Measurements from ENCODE around the gene HNRNPF. TPM values are rescaled to one million over a fixed set of nuclear protein-coding genes. Genes with fewer than 3 reads are reported as not detected.

Gene HNRNPF
- total RNA-seq, 1 experiment from 2014 or later, result 358 TPM

DNA sequence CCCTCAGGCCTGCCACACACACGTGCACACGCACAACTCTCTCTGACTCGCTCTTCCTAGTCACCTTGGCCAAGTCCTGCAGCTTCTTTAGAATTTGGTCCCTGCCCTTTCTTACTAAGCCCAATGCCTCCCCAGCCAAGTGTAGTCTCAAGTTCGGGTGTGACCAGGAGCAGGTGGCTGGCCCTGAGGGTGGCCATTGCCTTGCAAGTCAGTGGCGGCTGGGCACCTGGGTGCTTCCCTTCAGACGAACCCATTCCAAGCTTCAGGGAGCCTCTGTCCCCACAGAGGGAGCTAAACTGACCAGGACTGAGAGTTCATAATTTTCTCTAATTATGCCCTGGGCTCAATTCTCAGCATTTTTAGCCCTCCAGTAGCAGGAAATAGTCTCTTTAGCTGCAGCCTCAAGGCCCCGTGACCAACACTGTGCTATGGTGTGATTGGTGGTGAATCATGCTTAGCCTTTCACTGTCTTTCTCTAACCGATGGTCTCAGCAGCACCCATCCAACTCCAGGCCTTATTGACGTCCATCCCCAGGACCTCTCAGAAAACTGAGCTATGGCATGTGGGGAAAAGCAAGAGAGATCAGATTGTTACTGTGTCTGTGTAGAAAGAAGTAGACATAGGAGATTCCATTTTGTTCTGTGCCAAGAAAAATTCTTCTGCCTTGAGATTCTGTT is 72.2 kb downstream of the HNRNPF start:
- ATAC-seq (peak; percentile 17), DNase-seq (ENCODE audit: low spot score) (no peak)
- Mint-ChIP-seq H3K27me3 (ENCODE audit: low read depth) (peaks cover 7% of the 10 kb centered on the region), H3K27ac (peak overlapping the region; percentile 93), H3K4me1 (peaks cover 34% of the 10 kb centered on the region), H3K9me3 (no peaks in the 10 kb centered on the region), H3K36me3 (no peaks in the 10 kb centered on the region), H3K4me3 (no peak overlapping the region)
- POLR2A ChIA-PET, result no interaction called here
- CTCF ChIA-PET, result interaction anchor here (1.0 kb wide), 1 partner anchor 133 kb away, joined by 3 read pairs; no protein-coding TSS in a partner anchor
- TF ChIP-seq ZNF138 (CRISPR knock-in tag; conservative IDR thresholded peaks at IDR 0.05) (no peak), ZNF396 (CRISPR knock-in tag; IDR thresholded peaks at IDR 0.05; ENCODE audit: borderline replicate concordance) (no peak), OVOL2 (CRISPR knock-in tag; IDR thresholded peaks at IDR 0.05; ENCODE audit: borderline replicate concordance) (no peak), ZNF423 (CRISPR knock-in tag; IDR thresholded peaks at IDR 0.05) (no peak), ELF4 (CRISPR knock-in tag; IDR thresholded peaks at IDR 0.05; ENCODE audit: low read depth) (no peak), RORB (CRISPR knock-in tag; IDR thresholded peaks at IDR 0.05) (no peak), NFE2L1 (CRISPR knock-in tag; IDR thresholded peaks at IDR 0.05) (no peak), ESRRA (CRISPR knock-in tag; IDR thresholded peaks at IDR 0.05; ENCODE audit: borderline replicate concordance) (no peak), SP1 (CRISPR knock-in tag; conservative IDR thresholded peaks at IDR 0.05) (no peak), ZBTB21 (CRISPR knock-in tag; IDR thresholded peaks at IDR 0.05; ENCODE audit: borderline replicate concordance) (no peak), ZMAT4 (CRISPR knock-in tag; IDR thresholded peaks at IDR 0.05) (no peak)
- TF ChIP-seq, protein P1, sequence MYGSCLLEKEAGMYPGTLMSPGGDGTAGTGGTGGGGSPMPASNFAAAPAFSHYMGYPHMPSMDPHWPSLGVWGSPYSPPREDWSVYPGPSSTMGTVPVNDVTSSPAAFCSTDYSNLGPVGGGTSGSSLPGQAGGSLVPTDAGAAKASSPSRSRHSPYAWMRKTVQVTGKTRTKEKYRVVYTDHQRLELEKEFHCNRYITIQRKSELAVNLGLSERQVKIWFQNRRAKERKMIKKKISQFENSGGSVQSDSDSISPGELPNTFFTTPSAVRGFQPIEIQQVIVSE (CRISPR knock-in tag; IDR thresholded peaks at IDR 0.05; ENCODE audit: borderline replicate concordance), result no peak
- TF ChIP-seq, protein P2, sequence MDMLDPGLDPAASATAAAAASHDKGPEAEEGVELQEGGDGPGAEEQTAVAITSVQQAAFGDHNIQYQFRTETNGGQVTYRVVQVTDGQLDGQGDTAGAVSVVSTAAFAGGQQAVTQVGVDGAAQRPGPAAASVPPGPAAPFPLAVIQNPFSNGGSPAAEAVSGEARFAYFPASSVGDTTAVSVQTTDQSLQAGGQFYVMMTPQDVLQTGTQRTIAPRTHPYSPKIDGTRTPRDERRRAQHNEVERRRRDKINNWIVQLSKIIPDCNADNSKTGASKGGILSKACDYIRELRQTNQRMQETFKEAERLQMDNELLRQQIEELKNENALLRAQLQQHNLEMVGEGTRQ (CRISPR knock-in tag; IDR thresholded peaks at IDR 0.05), result no peak
- TF ChIP-seq, protein P3, sequence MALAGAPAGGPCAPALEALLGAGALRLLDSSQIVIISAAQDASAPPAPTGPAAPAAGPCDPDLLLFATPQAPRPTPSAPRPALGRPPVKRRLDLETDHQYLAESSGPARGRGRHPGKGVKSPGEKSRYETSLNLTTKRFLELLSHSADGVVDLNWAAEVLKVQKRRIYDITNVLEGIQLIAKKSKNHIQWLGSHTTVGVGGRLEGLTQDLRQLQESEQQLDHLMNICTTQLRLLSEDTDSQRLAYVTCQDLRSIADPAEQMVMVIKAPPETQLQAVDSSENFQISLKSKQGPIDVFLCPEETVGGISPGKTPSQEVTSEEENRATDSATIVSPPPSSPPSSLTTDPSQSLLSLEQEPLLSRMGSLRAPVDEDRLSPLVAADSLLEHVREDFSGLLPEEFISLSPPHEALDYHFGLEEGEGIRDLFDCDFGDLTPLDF (CRISPR knock-in tag; IDR thresholded peaks at IDR 0.05), result no peak
- TF ChIP-seq, protein P4, sequence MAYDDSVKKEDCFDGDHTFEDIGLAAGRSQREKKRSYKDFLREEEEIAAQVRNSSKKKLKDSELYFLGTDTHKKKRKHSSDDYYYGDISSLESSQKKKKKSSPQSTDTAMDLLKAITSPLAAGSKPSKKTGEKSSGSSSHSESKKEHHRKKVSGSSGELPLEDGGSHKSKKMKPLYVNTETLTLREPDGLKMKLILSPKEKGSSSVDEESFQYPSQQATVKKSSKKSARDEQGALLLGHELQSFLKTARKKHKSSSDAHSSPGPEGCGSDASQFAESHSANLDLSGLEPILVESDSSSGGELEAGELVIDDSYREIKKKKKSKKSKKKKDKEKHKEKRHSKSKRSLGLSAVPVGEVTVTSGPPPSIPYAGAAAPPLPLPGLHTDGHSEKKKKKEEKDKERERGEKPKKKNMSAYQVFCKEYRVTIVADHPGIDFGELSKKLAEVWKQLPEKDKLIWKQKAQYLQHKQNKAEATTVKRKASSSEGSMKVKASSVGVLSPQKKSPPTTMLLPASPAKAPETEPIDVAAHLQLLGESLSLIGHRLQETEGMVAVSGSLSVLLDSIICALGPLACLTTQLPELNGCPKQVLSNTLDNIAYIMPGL (CRISPR knock-in tag; IDR thresholded peaks at IDR 0.05), result no peak

- peaks cover 7% of the 10 kb centered on the region for H3K27me3 Mint-ChIP-seq (ENCODE audit: low read depth)
- no peaks in the 10 kb centered on the region for H3K36me3 Mint-ChIP-seq
- no peak overlapping the region for H3K27ac Mint-ChIP-seq
- no peak for ATAC-seq
- POLR2A ChIA-PET, result no interaction called here
- DNase-seq (ENCODE audit: low spot score), result no peak
- H3K4me1 Mint-ChIP-seq, result peaks cover 34% of the 10 kb centered on the region
- no peak for TF ChIP-seq ZBTB21 (CRISPR knock-in tag; IDR thresholded peaks at IDR 0.05; ENCODE audit: borderline replicate concordance)
- TF ChIP-seq SMAD3 (CRISPR knock-in tag; IDR thresholded peaks at IDR 0.05; ENCODE audit: borderline replicate concordance), result no peak
- CTCF ChIA-PET, result no interaction called here
- no peak overlapping the region for H3K4me3 Mint-ChIP-seq
- H3K9me3 Mint-ChIP-seq, result no peaks in the 10 kb centered on the region
These were observed 72.9 kb downstream of the HNRNPF start for GRCh38 chr10:43336061-43336460.

Other genes starting within 250 kb of the HNRNPF start
- 20.8 to 21.4 TPM (median 21.0 TPM) in 3 replicates for gene RASGEF1A, start 142.1 kb downstream of the HNRNPF start, total RNA-seq (2021)
- not detected in 3 replicates for gene FXYD4, start 37.5 kb downstream of the HNRNPF start, total RNA-seq (2021)
- gene ZNF487, start 27.9 kb upstream of the HNRNPF start, total RNA-seq (2021), result 1.2 to 2.3 TPM (median 1.4 TPM) in 3 replicates
- gene ZNF239, start 165.4 kb upstream of the HNRNPF start, total RNA-seq (2021), result 7.7 to 10.8 TPM (median 9.8 TPM) in 3 replicates
- 8.9 to 9.9 TPM (median 9.6 TPM) in 3 replicates for gene ZNF485, start 197.3 kb upstream of the HNRNPF start, total RNA-seq (2021)
- gene ZNF32, start 239.7 kb upstream of the HNRNPF start, total RNA-seq (2021), result 23.9 to 25.7 TPM (median 25.4 TPM) in 3 replicates